K562 (cell line): ENCODE data around the gene ATP5F1C. TPM values are rescaled to one million over a fixed set of nuclear protein-coding genes. Genes with fewer than 3 reads are reported as not detected.

Source experiments
- ARID1B ChIP-seq: fragments of 450-650 bp; IDR thresholded peaks from 2 replicates; pipeline ENCODE4 v1.6.1; 2016; ENCODE audit warnings: antibody characterized with exemption, mild to moderate bottlenecking, inconsistent platforms
- BMI1 ChIP-seq: fragments of 150-350 bp; IDR thresholded peaks from 2 replicates; pipeline ENCODE4 v1.6.1; 2014; ENCODE audit warnings: low read length
- C11orf30 ChIP-seq: fragments of 450-650 bp; IDR thresholded peaks from 2 replicates; pipeline ENCODE4 v1.6.1; 2016; ENCODE audit warnings: low read depth, mild to moderate bottlenecking
- CREB3L1 ChIP-seq: fragments of 450-650 bp; IDR thresholded peaks from 2 replicates; pipeline ENCODE4 v1.6.1; 2014; ENCODE audit warnings: low read depth, mild to moderate bottlenecking, moderate library complexity, borderline replicate concordance
- DPF2 ChIP-seq: fragments of 450-650 bp; IDR thresholded peaks from 2 replicates; pipeline ENCODE4 v1.6.1; 2016
- ELF4 ChIP-seq: fragments of 450-650 bp; formaldehyde crosslinking; IDR thresholded peaks from 2 replicates; pipeline ENCODE4 v1.4.0; 2022; ENCODE audit warnings: missing genetic modification characterization
- FOSL1 ChIP-seq: fragments of 200-800 bp; sonication (Bioruptor generic); conservative IDR thresholded peaks from 2 replicates; pipeline ENCODE4 v1.6.1; 2016; ENCODE audit warnings: missing genetic modification characterization, missing compliant biosample characterization
- JUN ChIP-seq, 2 experiments: sonication (generic) in 1 of 2; formaldehyde crosslinking in 1 of 2; IDR thresholded peaks; 2 replicates each; pipeline versions ENCODE4 v1.6.1 to v1.8.0; 2012 to 2022; ENCODE audit warnings: borderline replicate concordance in 2 of 2, mild to moderate bottlenecking in 2 of 2, improper control_type of control experiment in 1 of 2, low read depth in 1 of 2, low read length in 1 of 2, missing genetic modification reagents in 1 of 2
- JUND ChIP-seq, 2 experiments: IDR thresholded peaks; 2 replicates in 1 of 2; 3 replicates in 1 of 2; pipeline ENCODE4 v1.6.1; 2011; ENCODE audit warnings: borderline replicate concordance in 2 of 2, low read depth in 2 of 2, low read length in 2 of 2, improper control_type of control experiment in 1 of 2, missing biosample characterization in 1 of 2, missing genetic modification characterization in 1 of 2, missing genetic modification reagents in 1 of 2
- LCOR ChIP-seq: sonication (generic); formaldehyde crosslinking; IDR thresholded peaks from 2 replicates; pipeline ENCODE4 v1.8.0; 2022; ENCODE audit warnings: mild to moderate bottlenecking, missing genetic modification reagents
- LEF1 ChIP-seq: fragments of 450-650 bp; IDR thresholded peaks from 2 replicates; pipeline ENCODE4 v1.6.1; 2016; ENCODE audit warnings: mild to moderate bottlenecking
- MAFG ChIP-seq: fragments of 450-650 bp; conservative IDR thresholded peaks from 2 replicates; pipeline ENCODE4 v1.6.1; 2016; ENCODE audit warnings: missing genetic modification characterization, missing compliant biosample characterization
- MED1 ChIP-seq: sonication (generic); formaldehyde crosslinking; IDR thresholded peaks from 2 replicates; pipeline ENCODE4 v1.8.1; 2023; ENCODE audit warnings: missing genetic modification reagents, borderline replicate concordance
- PTRF ChIP-seq: fragments of 450-650 bp; IDR thresholded peaks from 2 replicates; pipeline ENCODE4 v1.6.1; 2016; ENCODE audit warnings: mild to moderate bottlenecking, missing genetic modification characterization, missing compliant biosample characterization
- SMAD4 ChIP-seq: fragments of 250-450 bp; sonication (Bioruptor Pico); conservative IDR thresholded peaks from 2 replicates; pipeline ENCODE4 v1.8.0; 2021; ENCODE audit warnings: inconsistent platforms, mild to moderate bottlenecking, moderate library complexity
- SMARCE1 ChIP-seq: fragments of 450-650 bp; IDR thresholded peaks from 2 replicates; pipeline ENCODE4 v1.7.1; 2016; ENCODE audit warnings: mild to moderate bottlenecking
- TCF15 ChIP-seq: fragments of 250-450 bp; sonication (Bioruptor Pico); IDR thresholded peaks from 2 replicates; pipeline ENCODE4 v1.8.0; 2022; ENCODE audit warnings: moderate library complexity, mild to moderate bottlenecking, inconsistent platforms
- TFAP4 ChIP-seq: sonication (generic); formaldehyde crosslinking; IDR thresholded peaks from 2 replicates; pipeline ENCODE4 v1.8.0; 2022; ENCODE audit warnings: missing genetic modification reagents, mild to moderate bottlenecking, moderate library complexity, borderline replicate concordance
- VEZF1 ChIP-seq: fragments of 200-800 bp; sonication (Bioruptor generic); IDR thresholded peaks from 2 replicates; pipeline ENCODE4 v1.6.1; 2017; ENCODE audit warnings: missing genetic modification characterization, missing compliant biosample characterization
- ZBTB1 ChIP-seq: sonication (generic); formaldehyde crosslinking; IDR thresholded peaks from 2 replicates; pipeline ENCODE4 v1.8.1; 2023; ENCODE audit warnings: missing genetic modification reagents, low read depth, mild to moderate bottlenecking, borderline replicate concordance
- ZC3H4 ChIP-seq: sonication (generic); formaldehyde crosslinking; IDR thresholded peaks from 2 replicates; pipeline ENCODE4 v1.9.0; 2021; ENCODE audit warnings: missing genetic modification reagents, borderline replicate concordance
- ZFP91 ChIP-seq: sonication (generic); formaldehyde crosslinking; IDR thresholded peaks from 2 replicates; pipeline ENCODE4 v1.8.0; 2022; ENCODE audit warnings: mild to moderate bottlenecking, missing genetic modification reagents
- ZNF75A ChIP-seq: fragments of 450-650 bp; formaldehyde crosslinking; IDR thresholded peaks from 2 replicates; pipeline ENCODE4 v1.4.0; 2020; ENCODE audit warnings: mild to moderate bottlenecking
- ZNF785 ChIP-seq: fragments of 250-450 bp; sonication (Bioruptor Pico); IDR thresholded peaks from 2 replicates; pipeline ENCODE4 v1.4.0; 2020; ENCODE audit warnings: mild to moderate bottlenecking
- polyA plus RNA-seq, 8 experiments: library from polyadenylated mRNA; depleted of rRNA in 4 of 8; stranded (reverse) in 5 of 8; unstranded in 3 of 8; fragments of >200 nt; fragmentation: Nextera tagmentation in 2 of 8; fragmentation: Illumina TruSeq in 1 of 8; extraction: Ambion mirVana in 2 of 8; extraction: Trizol in 1 of 8; gene quantifications; 2 replicates each; pipeline versions ENCODE4 v1.2.1 to v1.2.3, GENCODE V29; 2011 to 2014; ENCODE audit warnings: inconsistent platforms in 1 of 8, missing spikeins in 1 of 8
- total RNA-seq, 7 experiments: library from RNA; depleted of rRNA in 6 of 7; stranded (reverse); fragments of >200 nt in 6 of 7; fragmentation: Illumina TruSeq in 2 of 7; extraction: Trizol in 2 of 7; gene quantifications; 2 replicates each; pipeline versions ENCODE4 v1.2.1 to v1.2.3, GENCODE V29; 2011 to 2021; ENCODE audit warnings: low replicate concordance in 1 of 7

Gene ATP5F1C
- total and polyA plus RNA-seq, 9 of the 15 experiments (the other 6 are each of a cell fraction or from before 2014, with no cell fraction given): 389 to 1,475 (median 559) TPM

GRCh38 chr10:7797582-7797981 lies 9.6 kb downstream of the ATP5F1C start (continued):
- TF ChIP-seq ZFP91 (CRISPR knock-in tag) (no peak), LCOR (CRISPR knock-in tag) (peak; percentile 26; the same call in 1 of the 2 replicates), BMI1 (no peak), ZNF75A (no peak), TCF15 (CRISPR knock-in tag) (no peak), C11orf30 (no peak), FOSL1 (tag) (peak; percentile 93), ELF4 (no peak), PTRF (tag) (no peak), VEZF1 (peak; percentile 38; the same call in 1 of the 2 replicates), JUN (IDR thresholded peaks at IDR 0.05; ENCODE audit: borderline replicate concordance, low read depth, low read length) (peak; percentile 80), JUN (CRISPR knock-in tag; IDR thresholded peaks at IDR 0.05; ENCODE audit: borderline replicate concordance) (no peak), TFAP4 (CRISPR knock-in tag) (peak; percentile 50), ZNF785 (CRISPR knock-in tag) (no peak), MED1 (CRISPR knock-in tag) (no peak), DPF2 (peak; percentile 63), JUND (IDR thresholded peaks at IDR 0.05; ENCODE audit: borderline replicate concordance, low read depth, low read length) (peak; percentile 90), JUND (tag; IDR thresholded peaks at IDR 0.05; ENCODE audit: borderline replicate concordance, low read depth, low read length) (peak; percentile 70; the same call in 1 of the 3 replicates), ZBTB1 (no peak), SMARCE1 (peak; percentile 54; the same call in 1 of the 2 replicates), LEF1 (0 out of 2 replicates have a peak, but pooled peaks have one; percentile 13), ZC3H4 (CRISPR knock-in tag) (no peak), SMAD4 (CRISPR knock-in tag) (no peak), CREB3L1 (no peak), ARID1B (peak; percentile 58), MAFG (no peak)
